Colonic mucosa (tissue), 4 donors: ENCODE results near the gene TTF2. TPM values are rescaled to one million over a fixed set of nuclear protein-coding genes. Genes with fewer than 3 reads are reported as not detected.

Experiments used
- DNase-seq: peaks from one replicate; pipeline ENCODE4 v3.0.0-alpha.2; 2020
- H3K27ac ChIP-seq: fragments of 200-600 bp; one replicate; pipeline ENCODE4 v1.8.0; 2021
- H3K27me3 ChIP-seq: fragments of 200-600 bp; one replicate; pipeline ENCODE4 v1.8.0; 2021
- H3K36me3 ChIP-seq: fragments of 200-600 bp; one replicate; pipeline ENCODE4 v1.8.0; 2021
- H3K4me1 ChIP-seq: fragments of 200-600 bp; one replicate; pipeline ENCODE4 v1.8.0; 2021; ENCODE audit warnings: mild to moderate bottlenecking
- H3K4me3 ChIP-seq: fragments of 200-600 bp; one replicate; pipeline ENCODE4 v1.8.0; 2021
- H3K9ac ChIP-seq, 2 donors: one replicate each; pipeline ENCODE4 v1.7.0; 2013; ENCODE audit warnings: control low read depth in 2 of 2, low read depth in 2 of 2, low read length in 2 of 2
- H3K9me3 ChIP-seq: fragments of 200-600 bp; one replicate; pipeline ENCODE4 v1.8.0; 2021
- intact Hi-C: fragments of 100-400 bp; cut with DNase I; formaldehyde crosslinking; loops from one replicate; pipeline ENCODE4 v1.14.1; 2022
- total RNA-seq, 2 donors: library from RNA; stranded (reverse); fragmentation: NEBNext Ultra II Directional in 1 of 2; extraction: Animal tissue kit (Norgen Biotek cat#: 25700) in 1 of 2; gene quantifications; one replicate each; pipeline ENCODE4 v1.2.1, GENCODE V29; 2021
- TF ChIP-seq, protein P1 (sequence below): fragments of 200-600 bp; IDR thresholded peaks from one replicate; pipeline ENCODE4 v1.8.0; 2022; ENCODE audit warnings: antibody characterized with exemption, mild to moderate bottlenecking
- donor health status: healthy.
- donor health status: DM: no; HTN: no; CAD: no.
- donor health status: DM: no; HTN: no; CAD: no.

TTF2 gene
- total RNA-seq, 2 donors from 2014 or later, result 25.0 to 50.5 TPM

DNA sequence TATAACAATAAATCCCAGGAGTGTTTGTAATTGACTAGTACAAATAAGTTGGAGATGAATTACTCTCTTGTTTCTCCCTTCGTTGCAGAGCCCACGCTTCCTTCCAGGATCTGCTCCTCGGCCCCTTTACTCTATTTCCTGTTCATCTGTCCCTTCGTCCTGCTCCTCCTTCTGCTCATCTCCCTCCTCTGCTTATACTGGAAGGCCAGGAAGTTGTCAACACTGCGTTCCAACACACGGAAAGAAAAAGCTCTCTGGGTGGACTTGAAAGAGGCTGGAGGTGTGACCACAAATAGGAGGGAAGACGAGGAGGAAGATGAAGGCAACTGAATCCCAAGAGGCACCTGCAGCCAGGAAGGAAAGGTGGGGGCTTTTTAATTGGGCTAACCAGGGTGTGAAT, 26.4 kb upstream of the TTF2 start:
- Histone ChIP-seq H3K4me1 (no peaks in the 10 kb centered on the region), H3K27me3 (no peaks in the 10 kb centered on the region), H3K4me3 (no peak overlapping the region), H3K9me3 (no peaks in the 10 kb centered on the region), H3K9ac (no peak overlapping the region), H3K27ac (no peak overlapping the region), H3K36me3 (no peaks in the 10 kb centered on the region)
- intact Hi-C loops, result no loop called here
- TF ChIP-seq, protein P1, sequence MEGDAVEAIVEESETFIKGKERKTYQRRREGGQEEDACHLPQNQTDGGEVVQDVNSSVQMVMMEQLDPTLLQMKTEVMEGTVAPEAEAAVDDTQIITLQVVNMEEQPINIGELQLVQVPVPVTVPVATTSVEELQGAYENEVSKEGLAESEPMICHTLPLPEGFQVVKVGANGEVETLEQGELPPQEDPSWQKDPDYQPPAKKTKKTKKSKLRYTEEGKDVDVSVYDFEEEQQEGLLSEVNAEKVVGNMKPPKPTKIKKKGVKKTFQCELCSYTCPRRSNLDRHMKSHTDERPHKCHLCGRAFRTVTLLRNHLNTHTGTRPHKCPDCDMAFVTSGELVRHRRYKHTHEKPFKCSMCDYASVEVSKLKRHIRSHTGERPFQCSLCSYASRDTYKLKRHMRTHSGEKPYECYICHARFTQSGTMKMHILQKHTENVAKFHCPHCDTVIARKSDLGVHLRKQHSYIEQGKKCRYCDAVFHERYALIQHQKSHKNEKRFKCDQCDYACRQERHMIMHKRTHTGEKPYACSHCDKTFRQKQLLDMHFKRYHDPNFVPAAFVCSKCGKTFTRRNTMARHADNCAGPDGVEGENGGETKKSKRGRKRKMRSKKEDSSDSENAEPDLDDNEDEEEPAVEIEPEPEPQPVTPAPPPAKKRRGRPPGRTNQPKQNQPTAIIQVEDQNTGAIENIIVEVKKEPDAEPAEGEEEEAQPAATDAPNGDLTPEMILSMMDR, result no peak
- DNase-seq, result no peak

DNA sequence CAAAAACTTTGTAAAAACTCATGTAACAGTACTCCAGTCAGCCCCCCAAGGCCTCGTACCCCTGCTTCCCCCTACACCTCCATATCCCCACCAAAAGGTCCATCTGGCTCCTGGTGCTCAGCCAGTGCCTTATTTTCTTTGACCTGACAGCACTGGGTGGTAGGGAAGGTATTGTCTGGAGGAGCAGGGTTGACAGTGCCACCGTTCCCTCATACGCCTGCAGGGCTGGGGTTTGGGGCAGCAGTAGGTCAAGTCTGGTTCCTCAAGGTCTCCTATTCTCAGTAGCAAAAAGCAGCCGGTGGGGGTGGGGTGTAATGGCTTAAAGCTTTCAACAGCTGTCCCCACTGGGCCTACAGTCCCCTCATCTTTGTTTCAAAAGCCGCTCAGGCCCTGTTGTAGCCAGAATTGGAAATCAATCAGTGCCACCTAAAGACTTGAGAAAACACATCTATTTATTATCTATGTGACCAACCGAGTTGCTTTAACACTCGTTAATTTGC, 25.3 kb upstream of the TTF2 start:
- TF ChIP-seq, protein P1, result no peak
- no peaks in the 10 kb centered on the region for H3K9me3 ChIP-seq
- H3K27me3 ChIP-seq, result no peaks in the 10 kb centered on the region
- DNase-seq, result no peak
- H3K27ac ChIP-seq, result no peak overlapping the region
- no peaks in the 10 kb centered on the region for H3K4me1 ChIP-seq
- no peak overlapping the region for H3K9ac ChIP-seq
- no peak overlapping the region for H3K4me3 ChIP-seq
- no peaks in the 10 kb centered on the region for H3K36me3 ChIP-seq
- intact Hi-C loops, result no loop called here

DNA sequence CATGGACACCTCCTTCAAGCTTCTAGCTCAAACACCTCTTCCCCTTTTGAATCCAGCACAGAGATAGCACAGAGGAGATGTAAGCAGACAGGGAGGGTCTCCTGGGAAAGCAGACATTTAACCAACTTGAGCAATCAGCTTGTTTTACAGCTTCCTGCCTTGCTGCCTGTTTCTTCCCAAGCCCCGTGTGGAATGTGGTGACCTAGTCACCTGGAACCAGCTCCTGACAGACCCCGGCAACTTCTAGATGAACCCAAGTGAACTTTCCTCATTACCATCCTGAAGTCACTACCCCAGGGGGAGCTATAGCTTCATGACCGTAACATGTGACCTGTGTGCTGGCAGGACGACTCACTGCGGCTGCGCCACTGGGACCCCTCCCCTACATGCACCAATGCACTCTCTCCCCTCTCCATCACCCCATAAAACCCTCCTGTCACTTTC, 24.1 kb upstream of the TTF2 start:
- H3K9me3 ChIP-seq, result no peaks in the 10 kb centered on the region
- H3K27ac ChIP-seq, result no peak overlapping the region
- intact Hi-C loops, result no loop called here
- no peaks in the 10 kb centered on the region for H3K27me3 ChIP-seq
- no peak overlapping the region for H3K9ac ChIP-seq
- no peaks in the 10 kb centered on the region for H3K36me3 ChIP-seq
- no peaks in the 10 kb centered on the region for H3K4me1 ChIP-seq
- no peak overlapping the region for H3K4me3 ChIP-seq
- no peak for DNase-seq
- TF ChIP-seq, protein P1, result no peak

DNA sequence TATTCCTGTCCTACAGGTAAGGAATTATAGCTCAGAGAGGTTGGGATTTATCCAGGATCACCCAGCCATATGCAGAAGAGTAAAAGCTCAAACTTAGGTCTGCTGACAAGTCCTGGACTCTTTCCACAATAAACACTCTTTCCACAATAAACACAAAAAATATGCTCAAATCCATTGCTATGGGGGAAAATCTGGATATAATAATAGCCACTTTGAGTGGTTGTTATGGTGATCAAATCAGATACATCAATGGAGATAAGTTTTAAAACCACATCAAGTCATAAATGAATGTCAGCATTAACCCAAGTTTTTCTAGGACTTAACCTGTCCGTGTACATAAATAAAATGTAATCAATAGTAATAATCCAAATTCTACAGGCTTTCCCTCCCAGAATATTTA, 22.3 kb upstream of the TTF2 start:
- no peaks in the 10 kb centered on the region for H3K36me3 ChIP-seq
- H3K27ac ChIP-seq, result no peak overlapping the region
- no peaks in the 10 kb centered on the region for H3K9me3 ChIP-seq
- no peaks in the 10 kb centered on the region for H3K27me3 ChIP-seq
- no peaks in the 10 kb centered on the region for H3K4me1 ChIP-seq
- no peak overlapping the region for H3K9ac ChIP-seq
- no peak for DNase-seq
- TF ChIP-seq, protein P1, result no peak
- H3K4me3 ChIP-seq, result no peak overlapping the region
- intact Hi-C loops, result no loop called here

DNA sequence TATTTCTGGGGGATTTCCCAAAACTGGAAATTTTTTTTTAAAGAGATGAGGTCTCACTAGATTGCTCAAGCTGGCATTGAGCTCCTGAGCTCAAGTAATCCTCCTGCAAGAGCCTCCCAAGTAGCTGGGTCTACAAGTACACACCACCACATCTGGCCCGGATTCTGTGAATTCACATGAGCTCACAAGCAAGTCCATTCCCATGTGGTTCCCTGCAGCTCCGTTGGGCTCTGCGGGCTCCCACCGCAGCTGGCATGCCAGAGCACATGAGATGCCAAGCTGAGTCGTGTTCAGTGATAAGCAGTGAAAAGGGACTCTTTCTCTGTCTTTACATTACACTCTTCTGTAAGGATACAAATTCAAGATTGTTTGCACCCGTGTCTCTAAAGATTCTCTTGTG, 21.9 kb upstream of the TTF2 start:
- Histone ChIP-seq H3K9ac (no peak overlapping the region), H3K27me3 (no peaks in the 10 kb centered on the region), H3K36me3 (no peaks in the 10 kb centered on the region), H3K27ac (no peak overlapping the region), H3K4me1 (no peaks in the 10 kb centered on the region), H3K9me3 (no peaks in the 10 kb centered on the region), H3K4me3 (no peak overlapping the region)
- no peak for DNase-seq
- intact Hi-C loops, result no loop called here
- TF ChIP-seq, protein P1, result no peak
